PC-3 (cell line): ENCODE measurements around the gene ARID4A. TPM values are rescaled to one million over a fixed set of nuclear protein-coding genes. Genes with fewer than 3 reads are reported as not detected.
A peak's percentile ranks its signal among the peaks of the same experiment; 100 is the strongest.
"Not testable (repeated sequence)": the region's sequence is repeated elsewhere in the genome, so short reads cannot be mapped to it uniquely, and the experiment has no call there.

Experiments used
- ATAC-seq: fragments of 200-7000 bp; cut with Tn5 transposase; 2 replicates; pipeline ENCODE4 v1.9.1; 2020; ENCODE audit warnings: mild to moderate bottlenecking, moderate library complexity
- BruUV-seq: library from RNA; stranded (reverse); fragments of 400-500 nt; replicated peaks from 2 replicates; lab custom pipeline; 2021; lab: Mats Ljungman, UMichigan
- CTCF ChIA-PET: fragments of 300-600 bp; sonication (Branson Sonifier 250); formaldehyde crosslinking; loops from one replicate; lab custom pipeline; 2022; ENCODE audit warnings: antibody characterized with exemption; lab: Charles Lee
- POLR2A ChIA-PET: fragments of 300-600 bp; sonication (Branson Sonifier 250); formaldehyde crosslinking; loops from one replicate; lab custom pipeline; 2022; ENCODE audit warnings: antibody characterized with exemption; ENCODE audit not compliant: unreplicated experiment; lab: Charles Lee
- DNase-seq: peaks from one replicate; pipeline ENCODE4 v3.0.0-alpha.2; 2015
- H2AFZ ChIP-seq: fragments of 300-600 bp; sonication (generic); 2 replicates; pipeline ENCODE4 v1.6.0; 2016; ENCODE audit warnings: antibody characterized with exemption, low read length
- H3F3A ChIP-seq: fragments of 300-600 bp; sonication (generic); one replicate; pipeline ENCODE4 v1.6.0; 2017; ENCODE audit warnings: antibody characterized with exemption, low read length, control low read depth, mild to moderate bottlenecking; ENCODE audit not compliant: unreplicated experiment
- H3K27ac ChIP-seq: fragments of 300-600 bp; sonication (generic); 2 replicates; pipeline ENCODE4 v1.5.1; 2016; ENCODE audit warnings: mild to moderate bottlenecking, low read length
- H3K27me3 ChIP-seq: fragments of 300-600 bp; sonication (generic); 2 replicates; pipeline ENCODE4 v1.6.1; 2016; ENCODE audit warnings: low read length, mixed read lengths
- H3K36me3 ChIP-seq: fragments of 300-600 bp; sonication (generic); 2 replicates; pipeline ENCODE4 v1.6.1; 2016; ENCODE audit warnings: low read depth, mixed run types, low read length, mixed read lengths
- H3K4me1 ChIP-seq: fragments of 300-600 bp; sonication (generic); 2 replicates; pipeline ENCODE4 v1.5.1; 2016; ENCODE audit warnings: low read length; ENCODE audit not compliant: insufficient read depth
- H3K4me2 ChIP-seq: fragments of 300-600 bp; sonication (generic); 2 replicates; pipeline ENCODE4 v1.6.0; 2016; ENCODE audit warnings: low read length
- H3K4me3 ChIP-seq: fragments of 300-600 bp; sonication (generic); 2 replicates; pipeline ENCODE4 v1.5.1; 2016; ENCODE audit warnings: mild to moderate bottlenecking, low read length, mixed read lengths
- H3K79me2 ChIP-seq: fragments of 300-600 bp; sonication (generic); 2 replicates; pipeline ENCODE4 v1.6.1; 2017; ENCODE audit warnings: low read length, mixed read lengths
- H3K9ac ChIP-seq: fragments of 300-600 bp; sonication (generic); 2 replicates; pipeline ENCODE4 v1.6.0; 2016; ENCODE audit warnings: mild to moderate bottlenecking, low read length
- H3K9me2 ChIP-seq: fragments of 300-600 bp; sonication (generic); replicated peaks from 2 replicates; pipeline ENCODE4 v1.6.1; 2016; ENCODE audit warnings: mixed run types, low read length, mixed read lengths
- H3K9me3 ChIP-seq: fragments of 300-600 bp; sonication (generic); 2 replicates; pipeline ENCODE4 v1.6.1; 2016; ENCODE audit warnings: low read length, mixed read lengths
- H4K20me1 ChIP-seq: fragments of 300-600 bp; sonication (generic); 2 replicates; pipeline ENCODE4 v1.6.1; 2016; ENCODE audit warnings: low read length, mixed read lengths
- EZH2 ChIP-seq: fragments of 300-600 bp; sonication (generic); IDR thresholded peaks from one replicate; pipeline ENCODE4 v1.6.1; 2017; ENCODE audit warnings: antibody characterized with exemption, mild to moderate bottlenecking, low read length; ENCODE audit not compliant: unreplicated experiment
- EZH2phosphoT487 ChIP-seq: fragments of 300-600 bp; sonication (generic); IDR thresholded peaks from 2 replicates; pipeline ENCODE4 v1.6.1; 2018; ENCODE audit warnings: mild to moderate bottlenecking, antibody characterized with exemption, low read length, borderline replicate concordance
- intact Hi-C: fragments of 100-400 bp; cut with micrococcal nuclease; formaldehyde crosslinking; loops from 2 replicates; pipeline ENCODE4 v1.9.0; 2023
- total RNA-seq: library from RNA; depleted of rRNA; stranded (reverse); fragments of >200 nt; gene quantifications from 2 replicates; pipeline ENCODE4 v1.2.3, GENCODE V29; 2014
- TF ChIP-seq, protein P1 (sequence below): fragments of 300-600 bp; sonication (generic); conservative IDR thresholded peaks from 2 replicates; pipeline ENCODE4 v1.5.1; 2017; ENCODE audit warnings: antibody characterized with exemption, low read depth, mild to moderate bottlenecking, low read length

The ARID4A gene
- total RNA-seq, 1 experiment from 2014 or later, result 7.3 TPM

DNA sequence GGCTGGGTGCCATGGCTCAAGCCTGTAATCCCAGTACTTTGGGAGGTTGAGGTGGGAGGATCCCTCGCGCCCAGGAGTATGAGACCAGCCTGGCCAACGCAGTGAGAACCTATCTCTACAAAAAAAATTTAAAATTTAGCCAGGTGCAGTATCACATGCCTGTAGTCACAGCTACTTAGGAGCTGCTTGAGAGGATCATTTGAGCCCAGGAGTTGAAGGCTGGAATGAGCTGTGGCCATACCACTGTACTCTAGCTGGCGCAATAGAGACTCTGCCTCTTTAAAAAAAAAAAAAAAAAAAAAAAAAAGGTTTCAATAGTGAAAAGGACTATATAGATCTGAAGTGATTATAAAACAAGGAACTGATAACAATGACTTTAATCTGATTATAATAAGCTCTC is 40.2 kb upstream of the ARID4A start:
- no peak overlapping the region for H3K27ac ChIP-seq
- H3K9me2 ChIP-seq, result no peaks in the 10 kb centered on the region
- CTCF ChIA-PET, result interaction anchor here (0.6 kb wide), 1 partner anchor 150 kb away, joined by 9 read pairs; no protein-coding TSS in a partner anchor
- intact Hi-C loops, result no loop called here
- peaks cover 83% of the 10 kb centered on the region for H3K36me3 ChIP-seq
- H3K9me3 ChIP-seq, result no peaks in the 10 kb centered on the region
- H4K20me1 ChIP-seq, result peaks cover 29% of the 10 kb centered on the region
- no peak overlapping the region for H3K9ac ChIP-seq
- H3K4me2 ChIP-seq, result no peak overlapping the region
- DNase-seq (no peak), ATAC-seq (peak; percentile 58)
- BruUV-seq, result no TSS peak
- POLR2A ChIA-PET, result interaction anchor here (0.5 kb wide), 1 partner anchor 185 kb away, joined by 4 read pairs; no protein-coding TSS in a partner anchor
- H3F3A ChIP-seq, result peaks cover 15% of the 10 kb centered on the region
- H3K4me3 ChIP-seq, result no peak overlapping the region
- no peak overlapping the region for H2AFZ ChIP-seq
- H3K4me1 ChIP-seq, result no peaks in the 10 kb centered on the region
- TF ChIP-seq EZH2 (no peak), EZH2phosphoT487 (no peak)
- TF ChIP-seq, protein P1, sequence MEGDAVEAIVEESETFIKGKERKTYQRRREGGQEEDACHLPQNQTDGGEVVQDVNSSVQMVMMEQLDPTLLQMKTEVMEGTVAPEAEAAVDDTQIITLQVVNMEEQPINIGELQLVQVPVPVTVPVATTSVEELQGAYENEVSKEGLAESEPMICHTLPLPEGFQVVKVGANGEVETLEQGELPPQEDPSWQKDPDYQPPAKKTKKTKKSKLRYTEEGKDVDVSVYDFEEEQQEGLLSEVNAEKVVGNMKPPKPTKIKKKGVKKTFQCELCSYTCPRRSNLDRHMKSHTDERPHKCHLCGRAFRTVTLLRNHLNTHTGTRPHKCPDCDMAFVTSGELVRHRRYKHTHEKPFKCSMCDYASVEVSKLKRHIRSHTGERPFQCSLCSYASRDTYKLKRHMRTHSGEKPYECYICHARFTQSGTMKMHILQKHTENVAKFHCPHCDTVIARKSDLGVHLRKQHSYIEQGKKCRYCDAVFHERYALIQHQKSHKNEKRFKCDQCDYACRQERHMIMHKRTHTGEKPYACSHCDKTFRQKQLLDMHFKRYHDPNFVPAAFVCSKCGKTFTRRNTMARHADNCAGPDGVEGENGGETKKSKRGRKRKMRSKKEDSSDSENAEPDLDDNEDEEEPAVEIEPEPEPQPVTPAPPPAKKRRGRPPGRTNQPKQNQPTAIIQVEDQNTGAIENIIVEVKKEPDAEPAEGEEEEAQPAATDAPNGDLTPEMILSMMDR, result no peak; the same call in 1 of the 2 replicates
- H3K79me2 ChIP-seq, result peaks cover 52% of the 10 kb centered on the region
- no peaks in the 10 kb centered on the region for H3K27me3 ChIP-seq

DNA sequence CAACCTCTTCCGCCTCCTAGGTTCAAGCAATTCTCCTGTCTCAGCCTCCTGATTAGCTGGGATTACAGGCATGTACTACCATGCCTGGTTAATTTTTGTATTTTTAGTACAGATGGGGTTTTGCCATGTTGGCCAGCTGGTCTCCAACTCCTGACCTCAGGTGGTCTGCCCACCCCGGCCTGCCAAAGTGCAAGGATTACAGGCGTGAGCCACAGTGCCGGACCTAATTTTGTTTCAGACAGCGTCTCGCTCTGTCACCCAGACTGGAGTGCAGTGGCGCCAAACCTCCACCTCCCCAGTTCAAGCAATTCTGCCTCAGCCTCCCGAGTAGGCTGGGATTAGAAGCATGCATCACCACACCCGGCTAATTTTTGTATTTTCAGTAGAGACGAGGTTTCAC is 36.4 kb upstream of the ARID4A start:
- H3K9me3 ChIP-seq, DNase-seq, H3K4me2 ChIP-seq, H3K9ac ChIP-seq, H3K27ac ChIP-seq, ATAC-seq, POLR2A ChIA-PET, H2AFZ ChIP-seq, CTCF ChIA-PET, intact Hi-C loops, H3K4me3 ChIP-seq, H3K27me3 ChIP-seq, BruUV-seq, H3K9me2 ChIP-seq, H3K4me1 ChIP-seq: not testable (repeated sequence)
- peaks cover 33% of the 10 kb centered on the region for H4K20me1 ChIP-seq
- peaks cover 22% of the 10 kb centered on the region; the same call in 1 of the 2 replicates for H3K79me2 ChIP-seq
- peaks cover 94% of the 10 kb centered on the region for H3K36me3 ChIP-seq
- peaks cover 31% of the 10 kb centered on the region for H3F3A ChIP-seq

DNA sequence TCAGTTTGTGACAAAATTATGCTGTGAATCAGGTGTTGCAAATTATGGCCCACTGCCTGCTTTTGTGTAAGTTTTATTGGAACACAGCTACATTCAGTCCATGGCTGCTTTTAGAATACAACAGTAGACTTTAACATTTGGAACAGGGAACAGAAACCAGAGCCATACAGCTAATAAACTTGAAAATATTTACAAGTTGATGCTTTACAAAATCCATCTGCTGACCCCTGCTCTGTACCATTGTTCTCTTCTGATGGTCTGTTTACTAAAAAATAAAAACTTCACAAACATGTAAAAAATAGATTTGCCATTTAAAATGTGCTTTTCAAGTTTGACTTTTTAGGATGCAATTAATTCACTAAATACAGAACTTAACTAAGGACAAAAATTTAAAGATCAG is 33.0 kb upstream of the ARID4A start:
- ATAC-seq, result no peak
- no peak for DNase-seq
- Histone ChIP-seq H3K79me2 (peaks cover 7% of the 10 kb centered on the region; the same call in 1 of the 2 replicates), H3K4me2 (no peak overlapping the region), H3K4me3 (no peak overlapping the region), H4K20me1 (peaks cover 36% of the 10 kb centered on the region), H3F3A (peaks cover 34% of the 10 kb centered on the region), H3K4me1 (no peaks in the 10 kb centered on the region), H3K9me2 (no peaks in the 10 kb centered on the region), H2AFZ (no peak overlapping the region), H3K36me3 (peaks cover 97% of the 10 kb centered on the region), H3K27me3 (no peaks in the 10 kb centered on the region), H3K9ac (no peak overlapping the region), H3K9me3 (no peaks in the 10 kb centered on the region), H3K27ac (no peak overlapping the region)
- TF ChIP-seq EZH2phosphoT487 (no peak), EZH2 (no peak)
- TF ChIP-seq, protein P1, result no peak
- ChIA-PET POLR2A (interaction anchor here (0.5 kb wide), 1 partner anchor 24 kb away, joined by 4 read pairs; no protein-coding TSS in a partner anchor), CTCF (no interaction called here)
- BruUV-seq, result TSS peak; percentile 0
- intact Hi-C loops, result no loop called here
